Tibial nerve (tissue), 4 donors: Measurements from ENCODE around the gene PRKG1.

Experiments
- CTCF ChIP-seq, 5 experiments: fragments of 200-600 bp in 3 of 5; fragments of 450-650 bp in 2 of 5; sonication (generic) in 3 of 5; IDR thresholded peaks; one replicate each; pipeline ENCODE4 v1.5.1; 2016 to 2019; ENCODE audit warnings: antibody characterized with exemption in 5 of 5, mild to moderate bottlenecking in 3 of 5, moderate library complexity in 2 of 5
- EP300 ChIP-seq, 2 donors: sonication (generic); formaldehyde crosslinking; IDR thresholded peaks; one replicate each; pipeline ENCODE4 v1.6.1; 2017; ENCODE audit warnings: antibody characterized with exemption in 2 of 2, mild to moderate bottlenecking in 1 of 2

GRCh38 chr10:52053497-52053896 lies 979.2 kb downstream of the PRKG1 start:
- TF ChIP-seq CTCF (IDR thresholded peaks at IDR 0.05) = no peak
- TF ChIP-seq EP300 (IDR thresholded peaks at IDR 0.05) = no peak
